Neutrophil (primary cell): ENCODE results near the gene BAHCC1.

Source experiments
- H3K27ac ChIP-seq: fragments of 200-600 bp; sonication (generic); 2 replicates; pipeline ENCODE4 v1.5.1; 2016; ENCODE audit warnings: mild to moderate bottlenecking, moderate library complexity
- H3K27me3 ChIP-seq: fragments of 200-600 bp; sonication (generic); 2 replicates; pipeline ENCODE4 v1.6.0; 2016; ENCODE audit warnings: mild to moderate bottlenecking
- H3K36me3 ChIP-seq: fragments of 200-600 bp; sonication (generic); 2 replicates; pipeline ENCODE4 v1.5.1; 2017
- H3K4me1 ChIP-seq, 2 experiments: fragments of 200-600 bp in 1 of 2; sonication (generic) in 1 of 2; 1 replicate in 1 of 2; 2 replicates in 1 of 2; pipeline versions ENCODE4 v1.5.1 to v1.6.1; 2013 to 2016; ENCODE audit warnings: low read depth in 1 of 2, low read length in 1 of 2, mild to moderate bottlenecking in 1 of 2, moderate library complexity in 1 of 2; ENCODE audit not compliant: control insufficient read depth in 1 of 2, insufficient read depth in 1 of 2
- H3K4me3 ChIP-seq, 2 experiments: fragments of 200-600 bp in 1 of 2; sonication (generic) in 1 of 2; 1 replicate in 1 of 2; 2 replicates in 1 of 2; pipeline ENCODE4 v1.5.1; 2013 to 2016; ENCODE audit warnings: low read depth in 1 of 2, low read length in 1 of 2, mild to moderate bottlenecking in 1 of 2, moderate library complexity in 1 of 2
- H3K9me3 ChIP-seq: fragments of 200-600 bp; sonication (generic); 2 replicates; pipeline ENCODE4 v1.5.1; 2016
- TF ChIP-seq, protein P1 (sequence below): fragments of 200-600 bp; sonication (generic); IDR thresholded peaks from 2 replicates; pipeline ENCODE4 v1.5.1; 2016; ENCODE audit warnings: antibody characterized with exemption

BAHCC1 gene

DNA sequence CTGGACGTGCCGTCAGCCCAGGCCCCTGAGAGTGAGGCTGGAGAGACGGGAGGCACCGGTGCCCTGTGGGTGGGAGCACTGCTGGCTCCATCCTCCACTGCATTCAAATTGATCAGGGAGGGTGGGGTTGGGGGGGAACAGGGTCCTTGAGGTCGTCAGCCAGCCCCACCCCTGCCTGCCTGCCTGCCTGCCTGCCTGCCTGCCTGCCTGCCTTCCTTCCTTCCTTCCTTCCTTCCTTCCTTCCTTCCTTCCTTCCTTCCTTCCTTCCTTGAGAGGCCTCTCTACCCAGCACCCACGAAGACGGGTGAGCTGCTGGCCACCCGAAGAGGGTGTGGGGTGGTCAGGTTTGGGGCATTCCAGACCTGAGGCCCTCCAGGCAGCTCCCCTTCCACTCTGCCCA lies 16.0 kb downstream of the BAHCC1 start:
- TF ChIP-seq, protein P1, sequence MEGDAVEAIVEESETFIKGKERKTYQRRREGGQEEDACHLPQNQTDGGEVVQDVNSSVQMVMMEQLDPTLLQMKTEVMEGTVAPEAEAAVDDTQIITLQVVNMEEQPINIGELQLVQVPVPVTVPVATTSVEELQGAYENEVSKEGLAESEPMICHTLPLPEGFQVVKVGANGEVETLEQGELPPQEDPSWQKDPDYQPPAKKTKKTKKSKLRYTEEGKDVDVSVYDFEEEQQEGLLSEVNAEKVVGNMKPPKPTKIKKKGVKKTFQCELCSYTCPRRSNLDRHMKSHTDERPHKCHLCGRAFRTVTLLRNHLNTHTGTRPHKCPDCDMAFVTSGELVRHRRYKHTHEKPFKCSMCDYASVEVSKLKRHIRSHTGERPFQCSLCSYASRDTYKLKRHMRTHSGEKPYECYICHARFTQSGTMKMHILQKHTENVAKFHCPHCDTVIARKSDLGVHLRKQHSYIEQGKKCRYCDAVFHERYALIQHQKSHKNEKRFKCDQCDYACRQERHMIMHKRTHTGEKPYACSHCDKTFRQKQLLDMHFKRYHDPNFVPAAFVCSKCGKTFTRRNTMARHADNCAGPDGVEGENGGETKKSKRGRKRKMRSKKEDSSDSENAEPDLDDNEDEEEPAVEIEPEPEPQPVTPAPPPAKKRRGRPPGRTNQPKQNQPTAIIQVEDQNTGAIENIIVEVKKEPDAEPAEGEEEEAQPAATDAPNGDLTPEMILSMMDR: no peak
- Histone ChIP-seq H3K4me3 (no peak overlapping the region), H3K9me3 (no peaks in the 10 kb centered on the region), H3K27ac (no peak overlapping the region), H3K4me1 (peaks cover 4 to 5% of the 10 kb centered on the region in 2 experiments), H3K36me3 (no peaks in the 10 kb centered on the region), H3K27me3 (peaks cover 69% of the 10 kb centered on the region)

DNA sequence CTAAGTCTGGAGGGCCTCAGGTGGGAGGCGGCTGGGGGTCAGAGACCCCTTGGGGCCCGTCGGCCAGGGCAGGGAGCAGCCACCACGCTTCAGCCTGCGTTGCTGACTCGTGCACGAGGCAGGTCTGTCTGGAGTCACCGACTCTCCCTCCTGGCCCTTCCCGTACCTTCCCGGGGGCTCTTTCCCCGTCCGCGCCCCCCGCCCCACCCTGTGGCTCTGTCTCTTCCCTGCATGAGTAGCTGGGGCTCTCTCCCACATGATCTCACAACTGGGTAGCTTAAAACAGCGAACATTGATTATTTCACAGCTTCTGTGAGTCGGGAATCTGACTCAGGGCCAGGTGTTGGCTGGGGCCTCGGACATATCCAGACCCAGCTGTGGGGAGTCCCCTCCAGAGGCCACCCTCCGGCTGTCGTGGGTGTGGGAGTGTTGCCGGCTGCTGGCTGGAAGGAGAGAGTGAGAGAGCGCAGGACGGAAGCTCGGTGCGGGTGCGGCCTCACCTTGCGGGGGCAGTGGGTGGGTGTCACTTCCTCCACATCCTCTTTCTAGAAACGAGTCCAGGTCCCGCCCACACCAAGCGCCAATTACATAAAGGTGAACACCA lies 17.3 kb downstream of the BAHCC1 start:
- H3K27ac ChIP-seq: no peak overlapping the region
- H3K4me1 ChIP-seq: peaks cover 4 to 5% of the 10 kb centered on the region in 2 experiments
- H3K27me3 ChIP-seq: peaks cover 56% of the 10 kb centered on the region
- TF ChIP-seq, protein P1: no peak
- H3K36me3 ChIP-seq: no peaks in the 10 kb centered on the region
- H3K9me3 ChIP-seq: no peaks in the 10 kb centered on the region
- no peak overlapping the region for H3K4me3 ChIP-seq

DNA sequence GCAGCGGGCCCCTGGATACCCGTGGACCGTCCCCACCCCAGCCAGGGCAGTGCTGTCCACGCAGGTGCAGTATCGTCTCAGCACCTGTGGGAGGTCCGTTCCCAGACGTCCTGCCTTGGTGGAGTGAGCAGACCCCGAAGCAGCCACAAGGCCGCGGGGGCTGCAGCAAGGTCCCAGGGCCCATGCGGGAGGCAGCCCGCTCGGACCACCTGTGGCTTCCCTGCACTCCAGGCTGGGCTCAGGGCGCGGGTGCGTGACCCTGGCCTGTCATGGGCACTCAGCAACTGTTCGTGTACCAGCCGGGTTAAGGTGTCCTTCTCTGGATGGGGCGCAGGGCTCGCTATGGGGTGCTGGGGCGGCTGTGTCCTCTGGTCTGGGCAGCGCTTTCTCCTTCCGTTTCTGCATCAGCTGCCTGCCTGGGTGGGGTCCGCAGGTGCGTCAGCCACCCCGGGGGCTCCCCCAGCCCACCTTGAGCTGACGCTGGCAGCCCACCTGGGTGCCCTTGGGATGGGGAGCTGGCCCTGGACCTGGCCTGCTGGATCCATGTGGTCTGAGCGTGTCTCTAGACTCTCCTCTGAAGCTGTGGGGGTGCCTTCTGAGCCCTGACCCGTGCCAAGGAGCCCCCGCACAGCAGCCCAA lies 18.4 kb downstream of the BAHCC1 start:
- Histone ChIP-seq H3K36me3 (no peaks in the 10 kb centered on the region), H3K9me3 (no peaks in the 10 kb centered on the region), H3K27me3 (peaks cover 53% of the 10 kb centered on the region), H3K4me1 (peaks cover 4 to 5% of the 10 kb centered on the region in 2 experiments), H3K4me3 (no peak overlapping the region), H3K27ac (no peak overlapping the region)
- TF ChIP-seq, protein P1: no peak

DNA sequence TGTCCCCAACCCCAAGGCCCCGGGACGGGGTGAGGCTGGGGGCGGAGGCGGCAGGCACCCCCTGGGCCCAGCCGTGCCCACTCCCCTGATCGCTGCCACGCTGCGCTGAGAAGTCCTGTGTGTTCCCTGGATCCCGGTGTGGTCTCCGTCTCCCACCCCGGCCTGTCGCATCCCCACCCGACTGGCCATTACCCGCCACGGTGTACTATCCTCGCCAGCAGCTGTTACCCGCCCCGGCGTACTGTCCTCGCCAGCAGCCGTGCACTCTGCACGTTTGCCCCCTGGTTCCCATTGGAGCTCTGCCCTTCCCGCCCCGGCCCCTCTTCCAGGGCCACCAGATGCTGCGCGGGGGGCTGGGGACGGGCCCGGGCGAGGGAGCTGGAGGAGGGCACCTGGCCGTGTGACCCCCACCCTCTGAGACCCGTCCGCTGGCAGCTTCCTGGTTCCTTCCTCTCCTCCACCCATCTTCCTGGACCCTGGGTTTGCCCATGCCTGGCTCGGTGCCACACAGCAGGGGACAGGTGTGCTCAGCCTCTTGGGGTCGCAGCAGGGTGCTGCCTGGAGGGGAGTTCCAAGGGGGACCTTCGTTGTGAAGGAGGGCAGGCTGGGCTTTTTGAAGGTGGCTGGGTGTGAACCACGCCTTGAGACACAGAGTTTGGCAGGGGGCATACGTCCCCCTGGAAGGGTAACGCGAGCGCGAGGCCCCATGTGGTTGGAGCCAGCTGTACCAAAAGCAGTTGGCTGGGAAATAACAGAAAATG lies 19.7 kb downstream of the BAHCC1 start:
- peaks cover 4 to 5% of the 10 kb centered on the region in 2 experiments for H3K4me1 ChIP-seq
- peaks cover 53% of the 10 kb centered on the region for H3K27me3 ChIP-seq
- H3K4me3 ChIP-seq: no peak overlapping the region
- TF ChIP-seq, protein P1: no peak
- H3K36me3 ChIP-seq: no peaks in the 10 kb centered on the region
- no peak overlapping the region for H3K27ac ChIP-seq
- no peaks in the 10 kb centered on the region for H3K9me3 ChIP-seq

DNA sequence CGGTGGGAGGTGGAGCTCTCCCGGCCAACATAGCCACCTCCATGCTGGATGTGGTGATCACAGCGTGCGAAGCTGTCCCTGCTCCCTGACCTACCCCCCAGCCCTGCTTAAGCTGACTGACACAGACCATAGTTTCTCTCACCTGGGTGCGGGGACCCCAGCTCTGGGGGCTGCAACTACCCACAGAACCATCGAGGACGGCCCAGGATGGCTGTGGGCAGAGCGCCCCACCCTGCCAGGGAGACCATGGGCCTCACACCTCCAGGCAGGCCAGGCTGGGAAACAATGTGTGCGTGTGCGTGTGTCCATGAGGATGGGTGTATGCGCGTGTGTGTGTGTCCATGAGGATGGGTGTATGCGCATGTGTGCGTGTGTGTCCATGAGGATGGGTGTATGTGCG lies 20.4 kb downstream of the BAHCC1 start:
- H3K4me1 ChIP-seq: peaks cover 4 to 5% of the 10 kb centered on the region in 2 experiments
- H3K27me3 ChIP-seq: peaks cover 60% of the 10 kb centered on the region
- no peaks in the 10 kb centered on the region for H3K36me3 ChIP-seq

More for the DNA sequence above, 20.4 kb downstream of the BAHCC1 start:
- no peak overlapping the region for H3K27ac ChIP-seq
- TF ChIP-seq, protein P1: no peak
- no peaks in the 10 kb centered on the region for H3K9me3 ChIP-seq
- H3K4me3 ChIP-seq: no peak overlapping the region
